GM20000 (cell line): ENCODE measurements around the gene MAST4.
A peak's percentile ranks its signal among the peaks of the same experiment; 100 is the strongest.

ENCODE experiments used
- DNase-seq: peaks from one replicate; pipeline ENCODE4 v3.0.0; 2012; ENCODE audit warnings: low spot score
- CTCF ChIP-seq: IDR thresholded peaks from 2 replicates; pipeline ENCODE4 v1.5.1; 2012; ENCODE audit warnings: mild to moderate bottlenecking, control low read depth; ENCODE audit errors: extremely low read depth, missing control alignments

MAST4 gene

GRCh38 chr5:66595756-66596635 lies at the start of gene MAST4:
MAST4 (plus strand) TSS chr5:66596393; CDS start chr5:66596656, 263 bp downstream.
- TF ChIP-seq CTCF: no peak
- peak; percentile 94 for DNase-seq

- DNase-seq: no peak
- no peak for TF ChIP-seq CTCF
Measured at GRCh38 chr5:66546541-66546940, 49.7 kb upstream of the MAST4 start.

GRCh38 chr5:66551338-66551737 lies 44.9 kb upstream of the MAST4 start:
- DNase-seq: no peak
- TF ChIP-seq CTCF: no peak

GRCh38 chr5:66551945-66552344 lies 44.2 kb upstream of the MAST4 start:
- TF ChIP-seq CTCF: no peak
- DNase-seq: no peak

- DNase-seq: no peak
Measured at GRCh38 chr5:66553368-66553912, 42.8 kb upstream of the MAST4 start.

GRCh38 chr5:66553916-66554575 lies 42.1 kb upstream of the MAST4 start:
- peak; percentile 52 for DNase-seq
- no peak for TF ChIP-seq CTCF

More at GRCh38 chr5:66553368-66553912, 42.8 kb upstream of the MAST4 start:
- no peak for TF ChIP-seq CTCF

GRCh38 chr5:66554884-66555283 lies 41.3 kb upstream of the MAST4 start:
- no peak for DNase-seq
- no peak for TF ChIP-seq CTCF
